ENCODE results near the gene CMAS.

GRCh38 chr12:22056607-22057006 is 10.6 kb downstream of the CMAS start:
- no peak for TF ChIP-seq POLR2A (IDR thresholded peaks at IDR 0.05)
- no peak for TF ChIP-seq CTCF (IDR thresholded peaks at IDR 0.05)
